Neuronal stem cell (in vitro differentiated cells): ENCODE results near the gene ZNF653.

Source experiments
- DNase-seq: peaks from one replicate; pipeline ENCODE4 v3.0.0-alpha.2; 2013; ENCODE audit warnings: low spot score
- H2AFZ ChIP-seq: one replicate; pipeline ENCODE4 v1.6.1; 2013; ENCODE audit warnings: mild to moderate bottlenecking, low read length, inconsistent platforms
- H2AK5ac ChIP-seq: 2 replicates; pipeline ENCODE4 v1.6.1; 2013; ENCODE audit warnings: low read depth, mild to moderate bottlenecking, inconsistent platforms, low read length, moderate library complexity, mixed read lengths
- H2BK120ac ChIP-seq: 2 replicates; pipeline ENCODE4 v1.6.1; 2013; ENCODE audit warnings: low read depth, mild to moderate bottlenecking, inconsistent platforms, low read length, moderate library complexity, mixed read lengths
- H2BK12ac ChIP-seq: one replicate; pipeline ENCODE4 v1.6.1; 2013; ENCODE audit warnings: low read length, inconsistent platforms
- H2BK15ac ChIP-seq: 2 replicates; pipeline ENCODE4 v1.6.1; 2013; ENCODE audit warnings: mild to moderate bottlenecking, low read length, inconsistent platforms, mixed read lengths
- H2BK5ac ChIP-seq: one replicate; pipeline ENCODE4 v1.6.1; 2013; ENCODE audit warnings: inconsistent platforms, mild to moderate bottlenecking, low read length, moderate library complexity
- H3K14ac ChIP-seq: one replicate; pipeline ENCODE4 v1.6.1; 2013; ENCODE audit warnings: low read length, inconsistent platforms
- H3K18ac ChIP-seq: 2 replicates; pipeline ENCODE4 v1.6.1; 2013; ENCODE audit warnings: low read length, inconsistent platforms
- H3K23ac ChIP-seq: 2 replicates; pipeline ENCODE4 v1.6.1; 2013; ENCODE audit warnings: low read depth, mild to moderate bottlenecking, mixed read lengths, low read length, inconsistent platforms; ENCODE audit not compliant: poor library complexity
- H3K27ac ChIP-seq: replicated peaks from 3 replicates; pipeline ENCODE4 v1.5.1; 2013; ENCODE audit warnings: low read length, inconsistent platforms
- H3K27me3 ChIP-seq, 3 experiments: 2 replicates each; pipeline ENCODE4 v1.6.1; 2013; ENCODE audit warnings: low read length in 3 of 3, mild to moderate bottlenecking in 2 of 3, inconsistent platforms in 1 of 3, low read depth in 1 of 3, mixed read lengths in 1 of 3, moderate library complexity in 1 of 3; ENCODE audit not compliant: control insufficient read depth in 3 of 3, insufficient read depth in 3 of 3
- H3K36me3 ChIP-seq, 2 donors: replicated peaks in 1 of 2; 2 replicates each; pipeline ENCODE4 v1.6.1; 2013; ENCODE audit warnings: low read length in 2 of 2; ENCODE audit not compliant: control insufficient read depth in 2 of 2, insufficient read depth in 2 of 2
- H3K4ac ChIP-seq: 2 replicates; pipeline ENCODE4 v1.6.1; 2013; ENCODE audit warnings: inconsistent platforms, mild to moderate bottlenecking, low read length, moderate library complexity
- H3K4me1 ChIP-seq, 2 donors: 1 replicate in 1 of 2; 2 replicates in 1 of 2; pipeline ENCODE4 v1.6.1; 2013; ENCODE audit warnings: low read length in 2 of 2, low read depth in 1 of 2; ENCODE audit not compliant: control insufficient read depth in 2 of 2, insufficient read depth in 1 of 2
- H3K4me2 ChIP-seq: one replicate; pipeline ENCODE4 v1.6.1; 2013; ENCODE audit warnings: mild to moderate bottlenecking, low read length, inconsistent platforms; ENCODE audit not compliant: insufficient read depth, poor library complexity, severe bottlenecking
- H3K4me3 ChIP-seq, 2 donors: 2 replicates each; pipeline ENCODE4 v1.5.1; 2013; ENCODE audit warnings: low read length in 2 of 2, mild to moderate bottlenecking in 2 of 2, inconsistent platforms in 1 of 2, moderate library complexity in 1 of 2
- H3K79me1 ChIP-seq: one replicate; pipeline ENCODE4 v1.6.1; 2013; ENCODE audit warnings: low read depth, mild to moderate bottlenecking, inconsistent platforms, low read length, moderate library complexity
- H3K9ac ChIP-seq: one replicate; pipeline ENCODE4 v1.6.1; 2013; ENCODE audit warnings: mild to moderate bottlenecking, low read depth, low read length, inconsistent platforms; ENCODE audit not compliant: poor library complexity
- H3K9me3 ChIP-seq, 2 donors: replicated peaks in 1 of 2; 2 replicates each; pipeline versions ENCODE3 to v1.6.1; 2013; ENCODE audit warnings: low read length in 2 of 2, mild to moderate bottlenecking in 2 of 2, inconsistent platforms in 1 of 2, low read depth in 1 of 2, mixed read lengths in 1 of 2, moderate library complexity in 1 of 2; ENCODE audit not compliant: control insufficient read depth in 2 of 2, insufficient read depth in 1 of 2
- H4K8ac ChIP-seq: one replicate; pipeline ENCODE4 v1.6.1; 2013; ENCODE audit warnings: low read depth, mild to moderate bottlenecking, inconsistent platforms, low read length, moderate library complexity
- H4K91ac ChIP-seq: one replicate; pipeline ENCODE4 v1.6.1; 2013; ENCODE audit warnings: low read length, low read depth, mild to moderate bottlenecking, inconsistent platforms; ENCODE audit not compliant: poor library complexity
- WGBS, 2 donors: extraction: QIAGEN DNeasy Blood & Tissue Kit; methylation state at CpG; one replicate each; pipeline ENCODE4 v1.1.7; 2013; ENCODE audit warnings: missing lambda C conversion rate in 2 of 2, mixed read lengths in 1 of 2; ENCODE audit not compliant: insufficient read length in 2 of 2, insufficient replicate concordance in 1 of 2; ENCODE audit errors: extremely low coverage in 2 of 2; 5-methylcytosine and 5-hydroxymethylcytosine counted together

Gene ZNF653

DNA sequence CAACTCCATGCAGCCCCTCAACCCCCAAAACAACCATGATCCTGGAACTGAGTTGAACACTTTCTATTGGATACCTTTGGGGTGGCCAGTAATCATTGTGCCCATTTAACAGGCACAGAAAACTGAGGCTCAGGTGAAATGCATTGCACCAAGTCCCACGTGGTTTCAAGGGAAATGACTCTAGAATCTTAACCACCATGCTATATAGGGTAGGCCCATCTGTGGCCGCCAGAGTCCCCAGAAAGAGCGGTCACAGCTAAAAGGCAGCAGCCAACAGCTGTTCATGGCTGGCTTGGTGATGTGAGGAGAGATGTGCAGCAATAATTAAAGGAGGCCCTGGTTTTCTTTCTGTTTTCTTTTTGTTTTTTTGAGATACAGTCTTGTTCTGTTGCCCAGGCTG is 35.6 kb upstream of the ZNF653 start:
- Histone ChIP-seq H3K23ac (no peak overlapping the region), H3K9ac (no peak overlapping the region), H3K14ac (no peak overlapping the region), H3K27ac (no peak overlapping the region), H2AK5ac (peak overlapping the region; percentile 23), H3K4me1 (peaks cover 12% of the 10 kb centered on the region in 2 donors), H2BK5ac (no peak overlapping the region), H3K9me3 (no peaks in the 10 kb centered on the region), H3K79me1 (peaks cover 1% of the 10 kb centered on the region), H2BK15ac (no peak overlapping the region), H3K18ac (no peak overlapping the region), H3K4me2 (no peak overlapping the region), H2AFZ (no peak overlapping the region), H4K91ac (no peak overlapping the region), H3K4ac (no peak overlapping the region), H3K27me3 (no peaks in the 10 kb centered on the region), H3K36me3 (no peaks in the 10 kb centered on the region), H2BK120ac (no peak overlapping the region), H3K4me3 (no peak overlapping the region), H2BK12ac (no peak overlapping the region), H4K8ac (no peak overlapping the region)
- no peak for DNase-seq
- no CpG with 5 or more reads among the region's 3 CpGs for WGBS, 2 donors

GRCh38 chr19:11540645-11541044 is 35.0 kb upstream of the ZNF653 start:
- no peak overlapping the region for H4K8ac ChIP-seq
- no peak overlapping the region for H4K91ac ChIP-seq
- H3K4me1 ChIP-seq: peaks cover 12% of the 10 kb centered on the region in 2 donors
- no peaks in the 10 kb centered on the region for H3K9me3 ChIP-seq
- no peak overlapping the region for H3K4ac ChIP-seq
- no peak overlapping the region for H3K18ac ChIP-seq
- H3K79me1 ChIP-seq: peaks cover 1% of the 10 kb centered on the region
- no peak overlapping the region for H3K4me2 ChIP-seq
- H3K14ac ChIP-seq: no peak overlapping the region
- H3K27ac ChIP-seq: no peak overlapping the region
- WGBS, 2 donors: no CpG with 5 or more reads among the region's 5 CpGs
- H2AK5ac ChIP-seq: peak overlapping the region; percentile 23
- no peak overlapping the region for H2BK12ac ChIP-seq
- no peak overlapping the region for H3K23ac ChIP-seq
- no peak overlapping the region for H2BK120ac ChIP-seq
- no peak overlapping the region for H2AFZ ChIP-seq
- H3K9ac ChIP-seq: no peak overlapping the region
- no peaks in the 10 kb centered on the region for H3K36me3 ChIP-seq
- H2BK15ac ChIP-seq: peak overlapping the region; percentile 35
- no peak overlapping the region for H3K4me3 ChIP-seq
- no peak overlapping the region for H2BK5ac ChIP-seq
- no peak for DNase-seq
- H3K27me3 ChIP-seq: no peaks in the 10 kb centered on the region

GRCh38 chr19:11539495-11540365 is 34.1 kb upstream of the ZNF653 start:
- H3K9me3 ChIP-seq: no peaks in the 10 kb centered on the region
- peak overlapping the region; percentile 78 for H2BK120ac ChIP-seq
- H3K18ac ChIP-seq: peak overlapping the region; percentile 96
- peak overlapping the region; percentile 73 for H2AK5ac ChIP-seq
- peak overlapping the region; percentile 61 for H3K4me2 ChIP-seq
- H3K23ac ChIP-seq: peak overlapping the region; percentile 75
- peaks cover 1% of the 10 kb centered on the region for H3K79me1 ChIP-seq
- H3K4me1 ChIP-seq: peaks cover 12 to 14% of the 10 kb centered on the region in 2 donors
- H4K91ac ChIP-seq: peak overlapping the region; percentile 38
- H3K4me3 ChIP-seq: peak overlapping the region; percentile 40 to 79
- peak overlapping the region; percentile 27 for H3K14ac ChIP-seq
- no peak overlapping the region for H2BK5ac ChIP-seq
- peak overlapping the region; percentile 79 for H2BK15ac ChIP-seq
- peak overlapping the region; percentile 66 for H2BK12ac ChIP-seq
- DNase-seq: no peak
- H3K27ac ChIP-seq: no peak overlapping the region
- no peak overlapping the region for H4K8ac ChIP-seq
- peak overlapping the region; percentile 2 for H3K9ac ChIP-seq
- H3K36me3 ChIP-seq: no peaks in the 10 kb centered on the region
- H3K27me3 ChIP-seq: no peaks in the 10 kb centered on the region
- H3K4ac ChIP-seq: no peak overlapping the region
- H2AFZ ChIP-seq: peak overlapping the region; percentile 63
- WGBS, 2 donors: no CpG with 5 or more reads among the region's 36 CpGs

DNA sequence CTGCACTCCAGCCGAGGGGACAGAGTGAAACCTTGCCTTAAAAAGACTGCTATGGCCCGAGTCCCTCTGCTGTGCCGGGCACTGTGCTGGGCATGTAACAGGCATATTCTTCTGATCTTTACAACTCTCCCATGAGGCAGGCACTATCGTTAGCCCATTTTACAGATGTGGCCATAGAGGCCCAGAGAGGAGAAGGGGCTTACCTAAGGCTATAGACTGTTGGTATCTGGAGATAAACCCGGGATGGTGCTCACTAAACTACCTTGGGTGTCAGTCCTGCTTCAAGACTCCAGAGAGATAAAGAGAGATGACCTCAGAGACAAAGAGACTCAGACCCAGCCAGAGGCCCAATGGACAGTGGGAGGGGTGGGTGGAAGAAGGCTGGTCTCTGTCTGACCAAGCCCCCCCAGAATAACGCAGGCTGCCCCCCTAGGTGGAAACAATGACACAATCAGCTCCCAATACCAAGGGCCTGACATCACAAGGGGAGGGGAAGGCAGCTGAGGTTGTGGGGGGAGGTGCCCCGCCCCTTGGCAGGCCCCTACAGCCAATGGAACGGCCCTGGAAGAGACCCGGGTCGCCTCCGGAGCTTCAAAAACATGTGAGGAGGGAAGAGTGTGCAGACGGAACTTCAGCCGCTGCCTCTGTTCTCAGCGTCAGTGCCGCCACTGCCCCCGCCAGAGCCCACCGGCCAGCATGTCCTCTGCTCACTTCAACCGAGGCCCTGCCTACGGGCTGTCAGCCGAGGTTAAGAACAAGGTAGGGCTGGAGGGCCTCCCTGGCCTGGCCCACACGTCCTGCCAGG is 32.8 kb upstream of the ZNF653 start, which contains the start of gene CNN1:
CNN1 (plus strand) TSS at position 620 of the 805 bp plus-strand sequence; CDS start at position 697, 77 bp downstream.
- Histone ChIP-seq H3K4me1 (peaks cover 12 to 14% of the 10 kb centered on the region in 2 donors), H2BK12ac (peak within 1 kb of the TSS; percentile 66), H3K27ac (peak within 1 kb of the TSS; percentile 69), H2AK5ac (peak within 1 kb of the TSS; percentile 73), H3K18ac (peak within 1 kb of the TSS; percentile 92), H3K4me3 (peak within 1 kb of the TSS; percentile 40 to 79), H3K9me3 (no peaks in the 10 kb centered on the region), H2AFZ (peak within 1 kb of the TSS; percentile 89), H3K9ac (peak within 1 kb of the TSS; percentile 87), H3K4ac (no peak within 1 kb of the TSS), H4K8ac (peak within 1 kb of the TSS; percentile 58), H3K27me3 (no peaks in the 10 kb centered on the region), H2BK15ac (peak within 1 kb of the TSS; percentile 81), H2BK5ac (no peak within 1 kb of the TSS), H3K4me2 (peak within 1 kb of the TSS; percentile 61), H2BK120ac (peak within 1 kb of the TSS; percentile 78), H3K36me3 (no peaks in the 10 kb centered on the region), H3K23ac (peak within 1 kb of the TSS; percentile 75), H3K14ac (peak within 1 kb of the TSS; percentile 49), H4K91ac (no peak within 1 kb of the TSS), H3K79me1 (peaks cover 1% of the 10 kb centered on the region)
- no peak for DNase-seq
- WGBS, 2 donors: no CpG with 5 or more reads among the region's 21 CpGs
